Measurements from ENCODE around the gene ZNF70.

The ZNF70 gene

DNA sequence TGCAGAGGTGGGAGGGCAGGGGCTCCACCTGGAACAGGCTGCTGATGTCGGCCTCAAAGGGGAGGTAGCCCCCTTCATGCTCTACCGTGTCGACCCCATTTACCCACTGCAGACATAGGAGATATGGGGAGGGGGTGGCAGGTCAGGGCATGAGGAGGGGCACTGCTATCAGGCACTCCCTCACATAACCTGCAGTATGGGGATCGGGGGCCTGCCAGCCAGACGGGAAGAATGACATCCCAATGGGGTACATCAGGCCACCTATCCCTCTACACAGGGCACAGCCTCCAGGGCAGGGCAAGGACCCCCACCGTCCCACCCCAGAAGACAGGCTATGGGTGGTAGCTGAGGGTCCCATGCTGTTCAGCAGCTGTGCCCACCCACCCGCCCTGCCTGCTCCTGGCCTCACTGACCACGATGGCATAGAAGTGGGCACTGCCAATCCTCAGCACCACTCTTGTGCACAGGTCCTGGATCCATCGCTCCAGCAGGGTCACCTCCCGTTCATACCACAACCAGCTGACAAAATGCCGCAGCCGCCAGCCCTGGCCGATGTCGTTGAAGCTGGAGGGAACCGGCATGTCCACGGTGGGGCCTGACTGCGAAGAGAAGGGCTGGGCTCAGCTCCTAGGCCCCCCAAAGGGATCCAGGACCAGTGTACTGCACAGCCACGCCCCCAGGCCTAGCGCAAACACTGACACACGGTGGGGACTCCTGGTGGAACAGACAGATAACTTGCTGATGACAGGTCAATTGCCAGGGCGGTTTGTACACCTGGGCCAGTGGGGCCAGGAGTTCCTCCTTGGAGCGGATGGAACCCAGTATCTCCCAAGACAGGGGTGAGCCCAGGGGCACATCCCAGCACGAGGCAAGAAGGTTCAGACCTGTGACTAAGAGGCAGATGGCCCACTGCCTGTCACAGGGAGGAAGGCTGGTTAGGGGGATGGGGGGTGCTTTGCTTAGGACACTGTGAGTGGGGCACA lies 36.0 kb downstream of the ZNF70 start:
- DNase-seq: no peak

- no peak for DNase-seq
These were observed 37.0 kb downstream of the ZNF70 start for GRCh38 chr22:23713696-23714595.

DNA sequence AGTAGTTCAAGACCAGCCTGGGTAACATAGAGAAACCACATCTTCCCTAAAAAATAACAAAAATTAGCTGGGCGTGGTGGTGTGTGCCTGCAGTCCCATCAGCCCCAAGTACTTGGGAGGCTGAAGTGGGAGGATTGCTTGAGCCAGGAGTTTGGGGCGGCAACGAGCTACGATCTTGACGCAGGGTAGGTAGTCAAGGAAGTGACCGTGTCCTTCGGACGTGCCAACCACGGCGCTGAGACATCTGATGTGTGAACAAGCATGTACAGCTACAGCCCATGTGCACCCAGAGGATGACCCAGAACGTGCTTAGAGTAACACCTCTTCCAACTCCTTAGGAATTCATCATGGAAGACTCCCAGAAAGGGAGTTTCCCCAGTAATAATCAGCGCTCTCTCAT lies 38.7 kb downstream of the ZNF70 start:
- DNase-seq: no peak

GRCh38 chr22:23709107-23709506 lies 41.8 kb downstream of the ZNF70 start:
- DNase-seq: no peak

DNA sequence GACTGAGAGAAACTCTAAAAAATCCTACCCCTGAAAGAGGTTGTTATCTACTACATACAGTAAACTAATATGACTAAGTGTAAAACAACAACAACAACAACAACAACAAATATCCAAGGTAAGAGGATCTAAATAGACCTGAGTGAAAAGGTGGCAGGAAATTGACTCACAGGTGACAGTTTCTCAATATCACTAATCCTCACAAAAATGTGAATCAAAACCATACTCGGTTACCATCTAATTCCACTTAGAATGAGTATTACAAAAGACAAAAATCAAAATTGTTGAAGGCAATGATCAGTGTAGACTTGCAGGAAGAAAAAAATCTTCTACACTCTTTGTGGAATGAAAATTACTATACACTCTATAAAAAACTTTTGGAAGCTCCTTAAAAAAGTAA lies 42.6 kb downstream of the ZNF70 start:
- DNase-seq: no peak

DNA sequence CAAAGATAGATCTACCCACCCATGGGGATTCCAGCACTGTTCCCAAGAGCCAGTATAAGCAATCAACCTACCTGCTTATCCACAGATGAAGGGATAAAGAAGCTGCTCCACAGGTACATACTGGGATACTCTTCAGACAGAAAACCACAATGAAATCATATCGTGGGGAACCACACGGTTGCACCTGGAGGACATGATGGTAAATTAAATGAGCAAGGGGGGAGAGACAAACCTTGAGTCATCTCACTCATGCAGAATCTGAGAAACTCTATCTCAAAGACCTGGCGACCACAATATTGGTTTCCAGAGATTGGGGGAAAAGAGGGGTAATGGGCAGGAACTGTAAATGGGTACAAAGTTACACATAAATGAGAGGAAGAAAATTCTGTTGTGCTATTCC lies 45.6 kb downstream of the ZNF70 start:
- DNase-seq: no peak

DNA sequence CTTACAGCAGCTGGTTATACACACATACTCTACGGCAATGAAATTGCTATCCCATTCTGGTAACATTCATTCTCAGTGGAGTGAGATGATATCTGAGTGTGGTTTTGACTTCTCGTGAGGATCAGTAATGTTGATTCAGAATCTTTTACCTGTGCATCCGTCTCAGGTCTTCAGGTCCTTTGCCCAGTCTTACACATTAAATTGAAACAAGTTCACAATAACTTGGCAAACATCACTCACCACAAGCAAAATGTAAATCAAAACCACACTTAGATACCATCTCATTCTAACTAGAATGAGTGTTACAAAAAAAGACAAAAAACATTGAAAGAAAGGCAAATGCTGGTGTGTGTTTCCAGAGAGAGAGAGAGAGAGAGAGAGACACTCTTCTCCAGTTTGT lies 46.1 kb downstream of the ZNF70 start:
- DNase-seq: no peak

DNA sequence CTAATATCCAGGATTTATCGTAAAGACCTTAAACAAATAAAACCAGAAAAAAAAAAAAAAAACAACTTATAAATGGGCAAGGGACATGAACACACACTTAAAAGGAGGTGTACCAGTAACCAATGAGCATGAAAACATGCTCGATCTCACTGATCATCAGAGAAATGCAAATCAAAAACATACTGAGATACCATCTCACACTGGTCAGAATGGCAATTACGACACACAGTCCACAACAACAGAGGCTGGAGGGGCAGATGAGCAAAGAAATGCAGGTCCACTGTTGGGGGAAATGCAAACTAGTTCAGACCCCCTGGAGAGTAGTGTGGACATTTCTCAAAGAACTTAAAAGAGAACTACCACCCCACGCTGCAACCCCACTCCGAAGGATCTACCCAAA lies 46.9 kb downstream of the ZNF70 start:
- DNase-seq: no peak

- DNase-seq: no peak
These were observed 50.2 kb downstream of the ZNF70 start for GRCh38 chr22:23700706-23701105.

- DNase-seq: no peak
These were observed 52.2 kb downstream of the ZNF70 start for GRCh38 chr22:23698673-23699235.

DNA sequence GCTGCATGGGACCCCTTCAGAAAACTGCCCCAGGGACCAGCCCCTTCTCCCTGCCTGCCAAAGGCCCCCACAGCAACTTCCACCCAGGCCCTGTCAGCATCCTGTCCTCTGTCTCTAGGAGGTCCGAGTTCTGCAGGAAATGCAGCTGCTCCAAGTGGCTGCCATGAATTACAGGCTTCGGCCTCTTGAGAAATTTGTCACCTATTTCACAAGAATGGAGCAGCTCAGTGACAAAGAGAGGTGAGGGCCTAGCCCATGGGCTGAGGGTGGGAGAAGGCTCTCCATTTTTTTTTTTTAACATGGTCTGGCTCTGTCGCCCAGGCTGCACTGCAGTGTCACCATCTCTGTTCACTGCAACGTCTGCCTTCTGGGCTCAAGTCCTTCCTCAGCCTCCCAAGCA lies 52.8 kb downstream of the ZNF70 start:
- no peak for DNase-seq

- no peak for DNase-seq
These were observed 53.6 kb downstream of the ZNF70 start for GRCh38 chr22:23697031-23697970.

DNA sequence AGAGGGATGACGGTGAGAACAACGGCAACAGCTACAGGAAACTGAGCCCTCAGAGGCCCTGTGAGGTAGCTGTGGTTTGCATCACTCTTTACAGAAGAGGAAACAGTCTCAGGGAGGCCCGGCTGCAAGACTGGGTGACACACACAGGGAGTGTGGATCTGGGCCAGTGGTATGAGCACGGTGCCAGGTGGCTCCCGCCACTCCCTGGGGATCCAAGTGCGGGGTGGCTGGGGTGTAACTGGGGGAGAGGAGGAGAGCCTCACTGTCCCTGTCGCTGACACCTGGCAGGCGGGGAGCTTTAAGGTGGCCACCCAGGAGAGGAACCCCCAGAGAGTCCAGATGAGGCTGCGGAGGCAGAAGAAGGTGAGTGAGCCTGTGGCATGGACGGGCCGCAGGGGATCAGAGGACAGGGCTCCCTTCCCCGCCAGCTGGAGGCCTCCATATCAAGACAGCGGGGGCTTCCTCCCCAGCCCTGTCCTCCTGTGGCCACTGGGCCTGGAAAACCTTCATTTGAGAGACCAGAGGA lies 54.5 kb downstream of the ZNF70 start:
- DNase-seq: no peak

DNA sequence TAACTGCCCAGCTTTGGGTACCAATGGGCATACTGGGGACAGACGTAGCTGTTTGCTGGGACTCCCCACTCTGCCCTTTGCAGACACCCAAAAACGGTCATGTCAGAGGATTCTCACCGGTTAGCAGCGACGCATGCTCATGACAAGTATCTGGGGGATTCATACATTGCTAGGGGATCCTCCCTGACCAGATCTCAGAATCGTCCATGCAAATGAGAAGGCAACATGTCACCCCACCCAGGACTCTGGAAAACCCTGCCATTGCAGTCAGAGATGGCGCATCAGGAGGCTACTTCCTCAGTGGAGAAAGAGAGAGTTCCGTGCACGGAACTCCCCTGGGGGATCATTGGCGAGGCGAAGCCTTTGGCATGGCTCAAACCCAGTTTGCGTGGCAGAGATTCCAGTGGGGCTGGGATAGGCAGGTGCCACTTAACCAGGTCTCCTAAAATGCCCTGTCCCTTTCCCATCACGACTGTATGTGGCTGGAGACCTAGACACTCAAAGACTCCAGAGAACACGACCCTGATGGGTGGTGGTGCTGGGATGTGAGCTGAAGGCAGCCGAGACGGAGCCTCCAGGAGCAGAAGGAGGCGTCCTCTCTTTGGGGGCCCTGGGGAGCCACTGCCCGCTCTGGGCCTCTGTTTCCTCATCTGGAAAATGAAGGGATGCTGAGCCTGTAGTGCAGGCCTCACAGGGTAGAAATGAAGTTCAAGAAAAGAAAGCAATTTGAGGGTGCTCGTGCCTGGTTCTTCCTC lies 55.2 kb downstream of the ZNF70 start:
- no peak for DNase-seq

GRCh38 chr22:23695141-23695540 lies 55.8 kb downstream of the ZNF70 start:
- no peak for DNase-seq

DNA sequence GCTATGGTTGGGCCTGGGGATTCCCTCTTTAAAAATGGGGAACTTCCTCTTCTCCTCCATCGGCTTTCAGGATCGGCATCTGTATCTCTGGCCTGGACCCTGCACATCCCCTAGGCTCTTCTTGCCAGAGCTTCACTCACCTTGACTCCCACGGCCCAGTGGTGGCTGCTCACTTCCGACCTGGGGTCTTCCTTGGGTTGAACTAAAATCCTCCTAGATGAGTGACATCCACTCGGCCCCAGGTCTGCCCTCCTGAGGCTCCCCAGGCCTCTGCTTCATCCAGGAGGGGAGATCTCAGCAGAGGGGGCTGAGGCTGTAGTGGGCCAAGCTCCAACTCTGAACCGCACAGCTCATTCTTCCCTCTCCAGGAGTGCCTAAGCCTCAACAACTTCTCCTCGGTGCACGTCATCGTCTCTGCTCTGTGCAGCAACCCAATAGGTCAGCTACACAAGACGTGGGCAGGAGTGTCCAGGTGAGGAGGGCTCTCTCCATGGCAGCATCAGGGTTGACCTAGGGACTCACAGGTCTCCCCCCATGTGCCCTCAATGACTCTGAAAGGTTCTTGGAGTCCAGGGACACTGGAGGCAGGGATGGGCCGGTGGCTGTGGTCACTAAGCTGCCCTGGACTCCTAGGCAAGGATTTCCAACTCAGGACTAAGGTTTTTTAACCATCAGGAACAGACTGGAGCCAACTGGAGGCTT lies 56.8 kb downstream of the ZNF70 start:
- no peak for DNase-seq

GRCh38 chr22:23692598-23693291 lies 58.2 kb downstream of the ZNF70 start:
- DNase-seq: no peak

DNA sequence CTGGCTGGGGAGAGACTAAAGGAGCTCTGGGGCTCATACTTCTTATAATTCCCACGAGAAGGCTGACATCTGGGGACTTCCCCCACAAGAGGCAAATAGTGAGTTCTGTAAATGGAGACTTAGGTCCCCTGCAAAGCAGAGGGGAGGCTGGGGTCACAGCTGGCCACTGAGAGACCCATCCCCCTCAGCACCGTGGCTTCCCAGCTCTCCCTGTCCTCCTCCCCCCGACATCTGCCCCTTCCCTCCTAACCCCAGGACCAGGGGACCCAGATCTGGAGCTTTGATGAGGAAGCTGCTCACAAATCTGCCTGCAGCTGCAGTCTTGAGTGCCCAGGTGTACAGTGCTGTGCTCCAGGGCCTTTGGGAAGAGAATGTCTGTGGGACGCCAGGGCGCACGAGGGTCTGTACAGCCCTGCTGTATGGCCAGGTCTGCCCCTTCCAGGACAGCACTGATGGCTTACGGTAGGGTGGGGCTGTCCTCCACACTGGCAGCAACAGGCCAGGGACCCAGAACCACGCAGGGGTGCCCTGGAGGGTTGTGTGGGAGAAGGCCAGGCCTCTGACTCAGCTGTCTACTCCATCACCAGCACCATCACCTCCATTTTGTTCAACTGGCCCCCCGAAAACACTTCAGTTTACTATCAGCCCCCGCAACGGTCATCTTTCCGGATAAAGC lies 59.0 kb downstream of the ZNF70 start:
- no peak for DNase-seq

- DNase-seq: no peak
These were observed 60.2 kb downstream of the ZNF70 start, which contains the start of gene RGL4 for GRCh38 chr22:23690713-23691112. TSS of gene RGL4 (plus strand) at chr22:23691013. CDS start at chr22:23692031, 1,018 bp downstream.
